ENCODE results near the gene FAM78B.
A peak's percentile ranks its signal among the peaks of the same experiment; 100 is the strongest.

Gene FAM78B

GRCh38 chr1:166120281-166120680 lies 46.5 kb downstream of the FAM78B start:
- Histone ChIP-seq H3K4me1 (ENCODE audit: control insufficient read depth in 2 of 2, insufficient read depth in 1 of 2, low read depth in 1 of 2, low read length in 2 of 2) (peaks cover 0 to 2% of the 10 kb centered on the region in 2 donors), H3K4me2 (ENCODE audit: insufficient read depth, low read length, poor library complexity, severe bottlenecking) (no peak overlapping the region), H2AFZ (ENCODE audit: low read length) (no peak overlapping the region), H3K23ac (ENCODE audit: low read depth, low read length, poor library complexity) (no peak overlapping the region), H2AK5ac (ENCODE audit: low read depth, low read length) (no peak overlapping the region), H3K27me3 (ENCODE audit: control insufficient read depth in 3 of 3, insufficient read depth in 3 of 3, low read depth in 1 of 3, low read length in 3 of 3) (no peaks in the 10 kb centered on the region), H3K4ac (ENCODE audit: low read length) (no peak overlapping the region), H2BK12ac (ENCODE audit: low read length) (no peak overlapping the region), H3K18ac (ENCODE audit: low read length) (no peak overlapping the region), H4K8ac (ENCODE audit: low read depth, low read length) (no peak overlapping the region), H3K14ac (ENCODE audit: low read length) (no peak overlapping the region), H3K27ac (replicated peaks; ENCODE audit: low read length) (no peak overlapping the region), H3K9ac (ENCODE audit: low read depth, low read length, poor library complexity) (no peak overlapping the region), H3K9me3 (replicated peaks in 1 of 2; ENCODE audit: control insufficient read depth in 2 of 2, insufficient read depth in 1 of 2, low read depth in 1 of 2, low read length in 2 of 2) (no peaks in the 10 kb centered on the region), H4K91ac (ENCODE audit: low read depth, low read length, poor library complexity) (no peak overlapping the region), H2BK120ac (ENCODE audit: low read depth, low read length) (no peak overlapping the region), H2BK5ac (ENCODE audit: low read length) (no peak overlapping the region), H3K4me3 (ENCODE audit: low read length in 2 of 2) (no peak overlapping the region), H3K79me1 (ENCODE audit: low read depth, low read length) (no peaks in the 10 kb centered on the region), H2BK15ac (ENCODE audit: low read length) (no peak overlapping the region), H3K36me3 (replicated peaks in 1 of 2; ENCODE audit: control insufficient read depth in 2 of 2, insufficient read depth in 2 of 2, low read length in 2 of 2) (no peaks in the 10 kb centered on the region)
- DNase-seq (ENCODE audit: low spot score) = no peak
- WGBS, 2 donors (ENCODE audit: extremely low coverage in 2 of 2, insufficient read length in 2 of 2, insufficient replicate concordance in 1 of 2) = no CpG with 5 or more reads among the region's 8 CpGs

DNA sequence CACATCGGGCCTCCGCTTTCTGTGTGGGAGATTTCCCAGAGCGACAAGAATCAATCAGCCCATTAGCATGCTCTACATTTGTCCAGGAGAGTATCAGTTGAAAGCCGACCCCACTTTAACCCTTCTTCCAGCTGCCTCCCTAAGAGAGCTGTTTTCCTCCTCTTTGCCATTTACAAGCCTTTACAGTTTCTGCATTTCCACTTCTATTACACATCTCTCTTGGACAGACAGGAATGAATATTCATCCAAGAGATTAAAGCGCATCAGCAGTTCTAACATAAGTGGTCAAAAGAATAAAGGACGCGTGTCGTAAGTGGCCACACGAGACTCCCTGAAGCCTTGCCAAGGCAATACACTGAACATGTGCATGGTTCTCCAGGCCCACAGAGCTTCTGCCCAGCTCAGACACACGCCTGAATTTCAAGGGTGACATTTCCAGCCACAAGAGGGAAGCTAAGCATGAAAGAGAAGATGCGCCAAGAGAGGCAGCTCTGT lies 47.3 kb downstream of the FAM78B start:
- H3K18ac ChIP-seq (ENCODE audit: low read length) = peak overlapping the region; percentile 16
- H4K91ac ChIP-seq (ENCODE audit: low read depth, low read length, poor library complexity) = no peak overlapping the region
- no peaks in the 10 kb centered on the region for H3K27me3 ChIP-seq (ENCODE audit: control insufficient read depth in 3 of 3, insufficient read depth in 3 of 3, low read depth in 1 of 3, low read length in 3 of 3)
- H2BK5ac ChIP-seq (ENCODE audit: low read length) = no peak overlapping the region
- H3K36me3 ChIP-seq (replicated peaks in 1 of 2; ENCODE audit: control insufficient read depth in 2 of 2, insufficient read depth in 2 of 2, low read length in 2 of 2) = no peaks in the 10 kb centered on the region
- no peak overlapping the region for H3K27ac ChIP-seq (replicated peaks; ENCODE audit: low read length)
- H2AFZ ChIP-seq (ENCODE audit: low read length) = no peak overlapping the region
- H2AK5ac ChIP-seq (ENCODE audit: low read depth, low read length) = no peak overlapping the region
- no peaks in the 10 kb centered on the region for H3K79me1 ChIP-seq (ENCODE audit: low read depth, low read length)
- H2BK15ac ChIP-seq (ENCODE audit: low read length) = no peak overlapping the region
- no peak overlapping the region for H3K4me2 ChIP-seq (ENCODE audit: insufficient read depth, low read length, poor library complexity, severe bottlenecking)
- H3K9ac ChIP-seq (ENCODE audit: low read depth, low read length, poor library complexity) = no peak overlapping the region
- H4K8ac ChIP-seq (ENCODE audit: low read depth, low read length) = no peak overlapping the region
- peaks cover 0 to 2% of the 10 kb centered on the region in 2 donors for H3K4me1 ChIP-seq (ENCODE audit: control insufficient read depth in 2 of 2, insufficient read depth in 1 of 2, low read depth in 1 of 2, low read length in 2 of 2)
- no peak for DNase-seq (ENCODE audit: low spot score)
- no peak overlapping the region for H3K4me3 ChIP-seq (ENCODE audit: low read length in 2 of 2)
- H3K14ac ChIP-seq (ENCODE audit: low read length) = no peak overlapping the region
- no peak overlapping the region for H2BK120ac ChIP-seq (ENCODE audit: low read depth, low read length)
- no peaks in the 10 kb centered on the region for H3K9me3 ChIP-seq (replicated peaks in 1 of 2; ENCODE audit: control insufficient read depth in 2 of 2, insufficient read depth in 1 of 2, low read depth in 1 of 2, low read length in 2 of 2)
- H2BK12ac ChIP-seq (ENCODE audit: low read length) = no peak overlapping the region
- no peak overlapping the region for H3K23ac ChIP-seq (ENCODE audit: low read depth, low read length, poor library complexity)
- H3K4ac ChIP-seq (ENCODE audit: low read length) = no peak overlapping the region
- no CpG with 5 or more reads among the region's 11 CpGs for WGBS, 2 donors (ENCODE audit: extremely low coverage in 2 of 2, insufficient read length in 2 of 2, insufficient replicate concordance in 1 of 2)

- H3K36me3 ChIP-seq (replicated peaks in 1 of 2; ENCODE audit: control insufficient read depth in 2 of 2, insufficient read depth in 2 of 2, low read length in 2 of 2) = no peaks in the 10 kb centered on the region
- no CpG with 5 or more reads among the region's 5 CpGs for WGBS, 2 donors (ENCODE audit: extremely low coverage in 2 of 2, insufficient read length in 2 of 2, insufficient replicate concordance in 1 of 2)
- H3K4ac ChIP-seq (ENCODE audit: low read length) = no peak overlapping the region
- no peak overlapping the region for H4K8ac ChIP-seq (ENCODE audit: low read depth, low read length)
- no peak overlapping the region for H3K14ac ChIP-seq (ENCODE audit: low read length)
- H4K91ac ChIP-seq (ENCODE audit: low read depth, low read length, poor library complexity) = no peak overlapping the region
- H3K27me3 ChIP-seq (ENCODE audit: control insufficient read depth in 3 of 3, insufficient read depth in 3 of 3, low read depth in 1 of 3, low read length in 3 of 3) = no peaks in the 10 kb centered on the region
- H2BK120ac ChIP-seq (ENCODE audit: low read depth, low read length) = no peak overlapping the region
- no peak overlapping the region for H3K9ac ChIP-seq (ENCODE audit: low read depth, low read length, poor library complexity)
- no peak for DNase-seq (ENCODE audit: low spot score)
- no peak overlapping the region for H2AFZ ChIP-seq (ENCODE audit: low read length)
- H3K79me1 ChIP-seq (ENCODE audit: low read depth, low read length) = no peaks in the 10 kb centered on the region
- no peak overlapping the region for H2AK5ac ChIP-seq (ENCODE audit: low read depth, low read length)
- H2BK12ac ChIP-seq (ENCODE audit: low read length) = no peak overlapping the region
- H3K9me3 ChIP-seq (replicated peaks in 1 of 2; ENCODE audit: control insufficient read depth in 2 of 2, insufficient read depth in 1 of 2, low read depth in 1 of 2, low read length in 2 of 2) = no peaks in the 10 kb centered on the region
- H3K4me1 ChIP-seq (ENCODE audit: control insufficient read depth in 2 of 2, insufficient read depth in 1 of 2, low read depth in 1 of 2, low read length in 2 of 2) = peaks cover 0 to 2% of the 10 kb centered on the region in 2 donors
- H3K27ac ChIP-seq (replicated peaks; ENCODE audit: low read length) = no peak overlapping the region
- no peak overlapping the region for H3K4me2 ChIP-seq (ENCODE audit: insufficient read depth, low read length, poor library complexity, severe bottlenecking)
- H3K18ac ChIP-seq (ENCODE audit: low read length) = no peak overlapping the region
- no peak overlapping the region for H2BK5ac ChIP-seq (ENCODE audit: low read length)
- H3K23ac ChIP-seq (ENCODE audit: low read depth, low read length, poor library complexity) = no peak overlapping the region
- H2BK15ac ChIP-seq (ENCODE audit: low read length) = no peak overlapping the region
- H3K4me3 ChIP-seq (ENCODE audit: low read length in 2 of 2) = no peak overlapping the region
Observed at GRCh38 chr1:166117776-166118175, 49.0 kb downstream of the FAM78B start.

GRCh38 chr1:166116026-166116425 lies 50.8 kb downstream of the FAM78B start:
- H4K8ac ChIP-seq (ENCODE audit: low read depth, low read length) = no peak overlapping the region
- H2BK15ac ChIP-seq (ENCODE audit: low read length) = no peak overlapping the region
- no peak overlapping the region for H2AFZ ChIP-seq (ENCODE audit: low read length)
- H2BK5ac ChIP-seq (ENCODE audit: low read length) = no peak overlapping the region
- H3K4me3 ChIP-seq (ENCODE audit: low read length in 2 of 2) = no peak overlapping the region
- DNase-seq (ENCODE audit: low spot score) = no peak
- no peak overlapping the region for H3K18ac ChIP-seq (ENCODE audit: low read length)
- no peak overlapping the region for H3K23ac ChIP-seq (ENCODE audit: low read depth, low read length, poor library complexity)
- no peaks in the 10 kb centered on the region for H3K36me3 ChIP-seq (replicated peaks in 1 of 2; ENCODE audit: control insufficient read depth in 2 of 2, insufficient read depth in 2 of 2, low read length in 2 of 2)
- H3K27ac ChIP-seq (replicated peaks; ENCODE audit: low read length) = no peak overlapping the region
- no peak overlapping the region for H3K9ac ChIP-seq (ENCODE audit: low read depth, low read length, poor library complexity)
- no peak overlapping the region for H2BK12ac ChIP-seq (ENCODE audit: low read length)
- no peak overlapping the region for H2AK5ac ChIP-seq (ENCODE audit: low read depth, low read length)
- no peaks in the 10 kb centered on the region for H3K79me1 ChIP-seq (ENCODE audit: low read depth, low read length)
- H3K27me3 ChIP-seq (ENCODE audit: control insufficient read depth in 3 of 3, insufficient read depth in 3 of 3, low read depth in 1 of 3, low read length in 3 of 3) = no peaks in the 10 kb centered on the region
- no peak overlapping the region for H3K4me2 ChIP-seq (ENCODE audit: insufficient read depth, low read length, poor library complexity, severe bottlenecking)
- peaks cover 0 to 2% of the 10 kb centered on the region in 2 donors for H3K4me1 ChIP-seq (ENCODE audit: control insufficient read depth in 2 of 2, insufficient read depth in 1 of 2, low read depth in 1 of 2, low read length in 2 of 2)
- no peaks in the 10 kb centered on the region for H3K9me3 ChIP-seq (replicated peaks in 1 of 2; ENCODE audit: control insufficient read depth in 2 of 2, insufficient read depth in 1 of 2, low read depth in 1 of 2, low read length in 2 of 2)
- H3K14ac ChIP-seq (ENCODE audit: low read length) = no peak overlapping the region
- no peak overlapping the region for H3K4ac ChIP-seq (ENCODE audit: low read length)
- no CpG with 5 or more reads among the region's 1 CpG for WGBS, 2 donors (ENCODE audit: extremely low coverage in 2 of 2, insufficient read length in 2 of 2, insufficient replicate concordance in 1 of 2)
- no peak overlapping the region for H2BK120ac ChIP-seq (ENCODE audit: low read depth, low read length)
- H4K91ac ChIP-seq (ENCODE audit: low read depth, low read length, poor library complexity) = no peak overlapping the region

All from neuronal stem cell (in vitro differentiated cells).